Pancreas (tissue), 10 donors: Measurements from ENCODE around the gene GDE1. TPM values are rescaled to one million over a fixed set of nuclear protein-coding genes. Genes with fewer than 3 reads are reported as not detected.
A peak's percentile ranks its signal among the peaks of the same experiment; 100 is the strongest.

Experiments
- ATAC-seq, 4 donors: fragments of 200-7000 bp; cut with Tn5 transposase; one replicate each; pipeline versions ENCODE4 v1.8.0 to v1.9.1; 2020; ENCODE audit warnings: mild to moderate bottlenecking in 4 of 4, moderate library complexity in 4 of 4
- DNase-seq, 6 donors: peaks; one replicate each; pipeline ENCODE4 v3.0.0-alpha.2; 2020
- FAIRE-seq: peaks from 2 replicates; lab custom pipeline; 2012; peaks lifted over from hg19 to GRCh38; lab: Jason Lieb, UNC
- H3K27ac ChIP-seq, 4 donors: fragments of 200-600 bp; sonication (generic); 1 replicate in 3 of 4; 2 replicates in 1 of 4; pipeline versions ENCODE4 v1.5.0 to v1.8.0; 2020
- H3K27me3 ChIP-seq, 4 donors: fragments of 200-600 bp; one replicate each; pipeline ENCODE4 v1.8.0; 2021
- H3K36me3 ChIP-seq, 3 donors: fragments of 200-600 bp; sonication (generic) in 1 of 3; one replicate each; pipeline versions ENCODE4 v1.5.0 to v1.8.0; 2020 to 2021
- H3K4me1 ChIP-seq, 3 donors: fragments of 200-600 bp; one replicate each; pipeline ENCODE4 v1.8.0; 2021
- H3K4me3 ChIP-seq, 4 donors: fragments of 200-600 bp; sonication (generic) in 2 of 4; one replicate each; pipeline versions ENCODE4 v1.5.0 to v1.8.0; 2020 to 2021
- H3K9me3 ChIP-seq, 4 donors: fragments of 200-600 bp; one replicate each; pipeline ENCODE4 v1.8.0; 2021
- WGBS, 2 donors: extraction: QIAGEN DNeasy Blood & Tissue Kit; methylation state at CpG; one replicate each; pipeline ENCODE4 v1.1.7; 2013; 5-methylcytosine and 5-hydroxymethylcytosine counted together
- intact Hi-C, 3 donors: fragments of 100-400 bp; cut with DNase I; formaldehyde crosslinking; loops; one replicate each; pipeline versions ENCODE4 v1.11.1 to v1.14.2; 2022
- polyA plus RNA-seq, 2 donors: library from polyadenylated mRNA; stranded (reverse); fragments of 200-250 nt; gene quantifications; one replicate each; pipeline ENCODE4 v1.2.3, GENCODE V29; 2013
- total RNA-seq, 6 donors: library from RNA; stranded (reverse); fragmentation: NEBNext Ultra II Directional in 4 of 6; extraction: Animal tissue kit (Norgen Biotek cat#: 25700) in 4 of 6; gene quantifications; one replicate each; pipeline versions ENCODE4 v1.2.1 to v1.2.4, GENCODE V29; 2021 to 2023
- TF ChIP-seq, protein P1 (sequence below), 4 donors: fragments of 200-600 bp; sonication (generic) in 3 of 4; IDR thresholded peaks; one replicate each; pipeline versions ENCODE4 v1.5.0 to v1.8.0; 2021; ENCODE audit warnings: antibody characterized with exemption in 4 of 4
- donor health status: healthy with polysubstance abuse.
- donor health status: DM: no; HTN: no; CAD: no; lungs with moderate emphysema.
- donor health status: DM: no; HTN: no; CAD: no.
- donor health status: control.
- donor health status: control.
- donor health status: Bipolar disorder and iron deficiency.
- donor health status: DM: yes; HTN: yes; CAD: no.
- donor health status: DM: no; HTN: no; CAD: no.
- donor health status: DM: no; HTN: no; CAD: no.
- donor health status: DM: yes; HTN: yes; CAD: no.

Gene GDE1
- total and polyA plus RNA-seq, 8 donors = 14.3 to 39.4 (median 27.2) TPM

DNA sequence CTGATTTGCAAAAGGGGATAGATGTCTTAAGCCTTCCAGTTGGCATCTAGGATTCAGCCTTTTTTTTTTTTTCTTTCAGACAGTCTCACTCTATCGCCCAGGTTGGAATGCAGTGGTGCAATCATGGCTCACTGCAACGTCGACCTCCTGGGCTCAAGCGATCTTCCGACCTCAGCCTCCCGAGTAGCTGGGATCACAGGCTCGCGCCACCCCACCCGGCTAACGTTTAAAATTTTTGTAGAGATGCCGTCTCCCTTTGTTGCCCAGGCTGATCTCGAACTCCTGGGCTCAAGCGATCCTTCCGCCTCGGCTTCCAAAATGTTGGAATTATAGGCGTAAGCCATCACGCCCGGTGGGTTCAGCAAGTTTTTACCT lies 1.3 kb upstream of the GDE1 start:
- no peaks in the 10 kb centered on the region for H3K27me3 ChIP-seq
- intact Hi-C loops = no loop called here
- TF ChIP-seq, protein P1, sequence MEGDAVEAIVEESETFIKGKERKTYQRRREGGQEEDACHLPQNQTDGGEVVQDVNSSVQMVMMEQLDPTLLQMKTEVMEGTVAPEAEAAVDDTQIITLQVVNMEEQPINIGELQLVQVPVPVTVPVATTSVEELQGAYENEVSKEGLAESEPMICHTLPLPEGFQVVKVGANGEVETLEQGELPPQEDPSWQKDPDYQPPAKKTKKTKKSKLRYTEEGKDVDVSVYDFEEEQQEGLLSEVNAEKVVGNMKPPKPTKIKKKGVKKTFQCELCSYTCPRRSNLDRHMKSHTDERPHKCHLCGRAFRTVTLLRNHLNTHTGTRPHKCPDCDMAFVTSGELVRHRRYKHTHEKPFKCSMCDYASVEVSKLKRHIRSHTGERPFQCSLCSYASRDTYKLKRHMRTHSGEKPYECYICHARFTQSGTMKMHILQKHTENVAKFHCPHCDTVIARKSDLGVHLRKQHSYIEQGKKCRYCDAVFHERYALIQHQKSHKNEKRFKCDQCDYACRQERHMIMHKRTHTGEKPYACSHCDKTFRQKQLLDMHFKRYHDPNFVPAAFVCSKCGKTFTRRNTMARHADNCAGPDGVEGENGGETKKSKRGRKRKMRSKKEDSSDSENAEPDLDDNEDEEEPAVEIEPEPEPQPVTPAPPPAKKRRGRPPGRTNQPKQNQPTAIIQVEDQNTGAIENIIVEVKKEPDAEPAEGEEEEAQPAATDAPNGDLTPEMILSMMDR (IDR thresholded peaks at IDR 0.05) = no peak
- DNase-seq (no peak), ATAC-seq (no peak), FAIRE-seq (no peak)
- no peak overlapping the region for H3K4me3 ChIP-seq
- H3K9me3 ChIP-seq = no peaks in the 10 kb centered on the region
- peaks cover 11 to 27% (median 13%) of the 10 kb centered on the region in 3 donors for H3K4me1 ChIP-seq
- no peak overlapping the region for H3K27ac ChIP-seq
- peaks cover 0 to 7% (median 0%) of the 10 kb centered on the region in 3 donors for H3K36me3 ChIP-seq
- 47 to 54% methylated on average over 18 of the region's 18 CpGs for WGBS, 2 donors

DNA sequence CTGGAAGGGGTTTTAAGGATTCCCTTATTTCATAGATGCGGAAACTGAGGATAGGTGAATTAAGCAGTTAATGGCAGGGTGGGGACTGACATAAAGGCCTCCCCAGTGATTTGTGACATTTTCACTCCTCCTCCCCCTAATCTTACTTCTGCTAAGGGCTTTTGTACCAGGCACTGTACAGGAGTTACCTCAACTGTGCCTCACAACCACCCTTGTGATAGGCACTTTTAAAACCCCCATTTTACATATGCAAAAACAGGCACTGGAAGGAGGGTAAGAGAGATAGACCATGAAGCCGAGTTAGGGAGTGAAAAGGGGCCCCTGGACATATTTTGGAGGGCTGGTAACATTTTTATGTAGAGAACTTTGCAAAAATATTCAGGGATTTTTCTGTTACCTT lies 862 bp upstream of the GDE1 start:
- Histone ChIP-seq H3K36me3 (peaks cover 0 to 3% (median 0%) of the 10 kb centered on the region in 3 donors), H3K9me3 (no peaks in the 10 kb centered on the region), H3K27ac (peak overlapping the region in 1 of 4 donors; percentile 87), H3K4me1 (peaks cover 11 to 27% (median 13%) of the 10 kb centered on the region in 3 donors), H3K27me3 (no peaks in the 10 kb centered on the region), H3K4me3 (no peak overlapping the region)
- 80 to 83% methylated on average over 2 of the region's 2 CpGs for WGBS, 2 donors
- FAIRE-seq (no peak), DNase-seq (no peak), ATAC-seq (no peak)
- TF ChIP-seq, protein P1 (IDR thresholded peaks at IDR 0.05) = no peak
- intact Hi-C loops = no loop called here

DNA sequence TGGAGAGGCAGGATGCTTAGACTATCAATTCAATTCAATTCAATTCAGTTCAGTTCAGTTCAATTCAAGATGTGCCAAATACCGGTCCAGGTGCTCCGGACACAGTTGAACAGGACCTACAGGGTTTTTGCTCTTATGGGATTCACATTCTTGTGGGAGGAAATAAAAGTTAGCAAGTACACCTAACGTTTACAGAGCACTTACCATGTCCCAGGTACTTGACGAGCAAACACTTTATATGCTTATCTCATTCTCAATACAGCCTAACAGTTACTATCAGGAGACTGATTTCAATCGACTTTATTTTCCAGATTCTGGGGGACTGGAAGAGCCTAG lies 467 bp upstream of the GDE1 start:
- peaks cover 11 to 27% (median 13%) of the 10 kb centered on the region in 3 donors for H3K4me1 ChIP-seq
- FAIRE-seq = no peak

DNA sequence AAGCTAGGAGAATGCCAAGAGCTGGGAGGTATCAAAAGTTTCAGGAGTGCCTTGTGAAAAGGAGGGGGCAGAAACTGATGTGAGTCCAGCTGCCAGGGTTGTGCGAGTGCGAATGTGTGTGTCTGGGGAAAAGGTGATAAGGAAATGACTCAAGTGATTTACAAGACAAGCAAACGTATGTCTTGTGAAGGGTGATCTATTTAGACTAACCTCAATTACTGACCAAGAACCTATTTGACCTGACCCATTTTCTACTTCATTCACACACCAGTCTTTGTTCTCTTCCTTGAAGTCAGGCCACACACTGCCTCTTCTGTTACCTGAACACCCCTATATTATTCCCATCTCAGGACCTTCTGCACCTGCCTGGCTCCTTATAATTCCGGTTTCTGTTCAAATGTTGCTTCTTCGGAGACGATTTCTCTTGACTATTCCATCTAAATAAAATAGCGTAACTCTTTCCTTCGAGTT lies 1.0 kb downstream of the GDE1 start:
- Histone ChIP-seq H3K9me3 (no peaks in the 10 kb centered on the region), H3K36me3 (peaks cover 0 to 10% (median 4%) of the 10 kb centered on the region in 3 donors), H3K4me3 (peak overlapping the region; percentile 68 to 90 (median 84)), H3K27me3 (no peaks in the 10 kb centered on the region), H3K4me1 (peaks cover 11 to 27% (median 13%) of the 10 kb centered on the region in 3 donors), H3K27ac (peak overlapping the region; percentile 81 to 96 (median 89))
- WGBS, 2 donors = 0 to 3% methylated on average over 8 of the region's 8 CpGs
- ATAC-seq (peak in 1 of 4 donors; percentile 0), FAIRE-seq (no peak), DNase-seq (no peak)
- intact Hi-C loops = no loop called here
- TF ChIP-seq, protein P1 (IDR thresholded peaks at IDR 0.05) = no peak

More for the DNA sequence above, 467 bp upstream of the GDE1 start:
- no peak for ATAC-seq
- no peak for DNase-seq
- Histone ChIP-seq H3K4me3 (peak overlapping the region in 2 of 4 donors; percentile 68 to 85), H3K27ac (peak overlapping the region; percentile 81 to 96 (median 89)), H3K36me3 (no peaks in the 10 kb centered on the region), H3K27me3 (no peaks in the 10 kb centered on the region), H3K9me3 (no peaks in the 10 kb centered on the region)
- TF ChIP-seq, protein P1 (IDR thresholded peaks at IDR 0.05) = no peak
- 16 to 19% methylated on average over 5 of the region's 5 CpGs for WGBS, 2 donors
- intact Hi-C loops = no loop called here

DNA sequence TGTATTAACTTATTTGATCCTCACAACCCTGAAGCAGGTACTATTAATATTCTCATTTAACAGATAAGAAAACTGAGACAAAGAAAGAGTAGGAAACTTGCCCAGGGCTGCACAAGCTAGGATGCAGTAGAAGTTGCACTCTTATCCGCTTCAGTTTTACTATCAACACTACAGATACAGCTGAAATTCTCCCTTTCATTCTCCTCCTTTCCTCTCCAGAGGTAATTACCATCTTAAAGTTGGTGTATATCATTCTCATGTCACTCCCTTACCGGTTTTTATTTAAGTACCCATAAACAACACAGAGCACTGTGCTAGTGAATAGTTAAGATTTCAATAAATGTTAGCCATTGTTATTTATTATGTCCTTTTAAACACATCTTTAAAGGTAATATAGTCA lies 3.5 kb downstream of the GDE1 start:
- H3K27ac ChIP-seq = no peak overlapping the region
- no peak for DNase-seq
- no peak overlapping the region for H3K4me3 ChIP-seq
- no peaks in the 10 kb centered on the region for H3K27me3 ChIP-seq
- intact Hi-C loops = loop anchor here in 1 of 3 donors (10.0 kb wide), 1 partner anchor 424 kb away; no protein-coding TSS in a partner anchor
- peaks cover 0 to 18% (median 7%) of the 10 kb centered on the region in 3 donors for H3K36me3 ChIP-seq
- no peak for FAIRE-seq
- peaks cover 11 to 37% (median 13%) of the 10 kb centered on the region in 3 donors for H3K4me1 ChIP-seq
- TF ChIP-seq, protein P1 (IDR thresholded peaks at IDR 0.05) = no peak
- WGBS, 2 donors = 67 to 80% methylated on average over 2 of the region's 2 CpGs
- no peak for ATAC-seq
- no peaks in the 10 kb centered on the region for H3K9me3 ChIP-seq
